Measurements from ENCODE around the gene SALL4.
A peak's percentile ranks its signal among the peaks of the same experiment; 100 is the strongest.
"Not testable (repeated sequence)": the region's sequence is repeated elsewhere in the genome, so short reads cannot be mapped to it uniquely, and the experiment has no call there.

SALL4 gene

GRCh38 chr20:51745804-51746203 lies 56.5 kb downstream of the SALL4 start:
- DNase-seq: no peak

GRCh38 chr20:51740838-51741237 lies 61.5 kb downstream of the SALL4 start:
- H3K27ac ChIP-seq (ENCODE audit: low read length, poor library complexity, severe bottlenecking): no peak overlapping the region
- no peak overlapping the region for H2BK5ac ChIP-seq (ENCODE audit: low read depth, low read length, poor library complexity, severe bottlenecking)
- H3K9ac ChIP-seq (ENCODE audit: low read length): no peak overlapping the region
- H2BK12ac ChIP-seq (ENCODE audit: low read length in 2 of 2): peak overlapping the region in 1 of 2 experiments; percentile 1
- H2BK120ac ChIP-seq (ENCODE audit: low read depth, low read length): no peak overlapping the region
- no peak overlapping the region for H2BK15ac ChIP-seq (ENCODE audit: low read depth, poor library complexity, severe bottlenecking)
- H3K23ac ChIP-seq (ENCODE audit: low read length in 2 of 2): no peak overlapping the region
- no peak overlapping the region for H3K4ac ChIP-seq (ENCODE audit: low read depth in 1 of 2, low read length in 2 of 2)
- no peak overlapping the region for H2AK5ac ChIP-seq (ENCODE audit: low read length, severe bottlenecking)
- H3K4me2 ChIP-seq (ENCODE audit: low read length, poor library complexity, severe bottlenecking): no peak overlapping the region
- no peak overlapping the region for H3K4me3 ChIP-seq (ENCODE audit: insufficient read depth in 1 of 2, low read depth in 1 of 2, low read length in 2 of 2)
- H3K27me3 ChIP-seq (ENCODE audit: control insufficient read depth in 1 of 2, insufficient read depth in 1 of 2, low read length in 2 of 2): no peaks in the 10 kb centered on the region
- no peak overlapping the region for H3K14ac ChIP-seq (ENCODE audit: low read length in 2 of 2)
- H4K91ac ChIP-seq (ENCODE audit: low read length): no peak overlapping the region
- H3K18ac ChIP-seq (ENCODE audit: low read depth in 1 of 2, low read length in 2 of 2): no peak overlapping the region
- H3K79me1 ChIP-seq (replicated peaks; ENCODE audit: low read length, poor library complexity, severe bottlenecking): peaks cover 24% of the 10 kb centered on the region
- no peak overlapping the region for H4K8ac ChIP-seq (ENCODE audit: low read length)
- H2AFZ ChIP-seq (ENCODE audit: low read depth, low read length): no peak overlapping the region
- 89% methylated on average over 2 of the region's 3 CpGs for WGBS
- no peak for DNase-seq
- H3K9me3 ChIP-seq (ENCODE audit: control insufficient read depth, low read length): no peaks in the 10 kb centered on the region
- H3K36me3 ChIP-seq (ENCODE audit: control insufficient read depth in 1 of 2, insufficient read depth in 2 of 2, low read depth in 1 of 2, low read length in 2 of 2): no peaks in the 10 kb centered on the region
- peaks cover 13% of the 10 kb centered on the region for H3K4me1 ChIP-seq (ENCODE audit: control insufficient read depth, insufficient read depth, low read depth, low read length)

More at GRCh38 chr20:51745804-51746203, 56.5 kb downstream of the SALL4 start:
- peaks cover 20% of the 10 kb centered on the region for H3K79me1 ChIP-seq (replicated peaks; ENCODE audit: low read length, poor library complexity, severe bottlenecking)
- H4K8ac ChIP-seq (ENCODE audit: low read length): no peak overlapping the region
- H2BK12ac ChIP-seq (ENCODE audit: low read length in 2 of 2): no peak overlapping the region
- H2AFZ ChIP-seq (ENCODE audit: low read depth, low read length): no peak overlapping the region
- peaks cover 23% of the 10 kb centered on the region for H3K4me1 ChIP-seq (ENCODE audit: control insufficient read depth, insufficient read depth, low read depth, low read length)
- H3K27ac ChIP-seq (ENCODE audit: low read length, poor library complexity, severe bottlenecking): no peak overlapping the region
- H3K9me3 ChIP-seq (ENCODE audit: control insufficient read depth, low read length): no peaks in the 10 kb centered on the region
- no peak overlapping the region for H2BK15ac ChIP-seq (ENCODE audit: low read depth, poor library complexity, severe bottlenecking)
- H3K4me3 ChIP-seq (ENCODE audit: insufficient read depth in 1 of 2, low read depth in 1 of 2, low read length in 2 of 2): no peak overlapping the region
- H3K23ac ChIP-seq (ENCODE audit: low read length in 2 of 2): no peak overlapping the region
- H2AK5ac ChIP-seq (ENCODE audit: low read length, severe bottlenecking): no peak overlapping the region
- no peak overlapping the region for H2BK120ac ChIP-seq (ENCODE audit: low read depth, low read length)
- no peak overlapping the region for H3K4me2 ChIP-seq (ENCODE audit: low read length, poor library complexity, severe bottlenecking)
- H3K27me3 ChIP-seq (ENCODE audit: control insufficient read depth in 1 of 2, insufficient read depth in 1 of 2, low read length in 2 of 2): no peaks in the 10 kb centered on the region
- no peak overlapping the region for H3K4ac ChIP-seq (ENCODE audit: low read depth in 1 of 2, low read length in 2 of 2)
- no peak overlapping the region for H3K14ac ChIP-seq (ENCODE audit: low read length in 2 of 2)
- no peak overlapping the region for H3K18ac ChIP-seq (ENCODE audit: low read depth in 1 of 2, low read length in 2 of 2)
- no peak overlapping the region for H3K9ac ChIP-seq (ENCODE audit: low read length)
- no peak overlapping the region for H2BK5ac ChIP-seq (ENCODE audit: low read depth, low read length, poor library complexity, severe bottlenecking)
- 100% methylated on average over 2 of the region's 3 CpGs for WGBS
- no peaks in the 10 kb centered on the region for H3K36me3 ChIP-seq (ENCODE audit: control insufficient read depth in 1 of 2, insufficient read depth in 2 of 2, low read depth in 1 of 2, low read length in 2 of 2)
- no peak overlapping the region for H4K91ac ChIP-seq (ENCODE audit: low read length)

- 92% methylated on average over 5 of the region's 7 CpGs for WGBS
- not testable (repeated sequence) for H3K4me2 ChIP-seq (ENCODE audit: low read length, poor library complexity, severe bottlenecking); H3K36me3 ChIP-seq (ENCODE audit: control insufficient read depth in 1 of 2, insufficient read depth in 2 of 2, low read depth in 1 of 2, low read length in 2 of 2); H2BK120ac ChIP-seq (ENCODE audit: low read depth, low read length); H2AK5ac ChIP-seq (ENCODE audit: low read length, severe bottlenecking); H3K27ac ChIP-seq (ENCODE audit: low read length, poor library complexity, severe bottlenecking); H3K14ac ChIP-seq (ENCODE audit: low read length in 2 of 2); H2BK5ac ChIP-seq (ENCODE audit: low read depth, low read length, poor library complexity, severe bottlenecking); H3K9me3 ChIP-seq (ENCODE audit: control insufficient read depth, low read length); H3K4ac ChIP-seq (ENCODE audit: low read depth in 1 of 2, low read length in 2 of 2); H3K4me3 ChIP-seq (ENCODE audit: insufficient read depth in 1 of 2, low read depth in 1 of 2, low read length in 2 of 2); H3K23ac ChIP-seq (ENCODE audit: low read length in 2 of 2); H3K27me3 ChIP-seq (ENCODE audit: control insufficient read depth in 1 of 2, insufficient read depth in 1 of 2, low read length in 2 of 2); H3K18ac ChIP-seq (ENCODE audit: low read depth in 1 of 2, low read length in 2 of 2); H2BK15ac ChIP-seq (ENCODE audit: low read depth, poor library complexity, severe bottlenecking); H4K91ac ChIP-seq (ENCODE audit: low read length); DNase-seq; H2AFZ ChIP-seq (ENCODE audit: low read depth, low read length); H3K9ac ChIP-seq (ENCODE audit: low read length); H4K8ac ChIP-seq (ENCODE audit: low read length); H2BK12ac ChIP-seq (ENCODE audit: low read length in 2 of 2)
- Histone ChIP-seq H3K4me1 (ENCODE audit: control insufficient read depth, insufficient read depth, low read depth, low read length) (peaks cover 13% of the 10 kb centered on the region), H3K79me1 (replicated peaks; ENCODE audit: low read length, poor library complexity, severe bottlenecking) (peaks cover 24% of the 10 kb centered on the region)
These were observed 62.0 kb downstream of the SALL4 start for GRCh38 chr20:51740308-51740707.

- WGBS: 86% methylated on average over 3 of the region's 4 CpGs
- Histone ChIP-seq H2BK5ac (ENCODE audit: low read depth, low read length, poor library complexity, severe bottlenecking) (no peak overlapping the region), H2BK120ac (ENCODE audit: low read depth, low read length) (no peak overlapping the region), H3K4me2 (ENCODE audit: low read length, poor library complexity, severe bottlenecking) (no peak overlapping the region), H3K27ac (ENCODE audit: low read length, poor library complexity, severe bottlenecking) (no peak overlapping the region), H3K4me3 (ENCODE audit: insufficient read depth in 1 of 2, low read depth in 1 of 2, low read length in 2 of 2) (no peak overlapping the region), H2BK12ac (ENCODE audit: low read length in 2 of 2) (no peak overlapping the region), H3K23ac (ENCODE audit: low read length in 2 of 2) (no peak overlapping the region), H3K14ac (ENCODE audit: low read length in 2 of 2) (no peak overlapping the region), H4K91ac (ENCODE audit: low read length) (no peak overlapping the region), H3K4me1 (ENCODE audit: control insufficient read depth, insufficient read depth, low read depth, low read length) (peaks cover 11% of the 10 kb centered on the region), H3K4ac (ENCODE audit: low read depth in 1 of 2, low read length in 2 of 2) (no peak overlapping the region), H2AK5ac (ENCODE audit: low read length, severe bottlenecking) (no peak overlapping the region), H3K27me3 (ENCODE audit: control insufficient read depth in 1 of 2, insufficient read depth in 1 of 2, low read length in 2 of 2) (no peaks in the 10 kb centered on the region), H3K9me3 (ENCODE audit: control insufficient read depth, low read length) (no peaks in the 10 kb centered on the region), H3K79me1 (replicated peaks; ENCODE audit: low read length, poor library complexity, severe bottlenecking) (peaks cover 24% of the 10 kb centered on the region), H3K18ac (ENCODE audit: low read depth in 1 of 2, low read length in 2 of 2) (no peak overlapping the region), H3K36me3 (ENCODE audit: control insufficient read depth in 1 of 2, insufficient read depth in 2 of 2, low read depth in 1 of 2, low read length in 2 of 2) (no peaks in the 10 kb centered on the region), H2BK15ac (ENCODE audit: low read depth, poor library complexity, severe bottlenecking) (peak overlapping the region; percentile 33), H4K8ac (ENCODE audit: low read length) (no peak overlapping the region), H3K9ac (ENCODE audit: low read length) (no peak overlapping the region), H2AFZ (ENCODE audit: low read depth, low read length) (no peak overlapping the region)
- DNase-seq: no peak
These were observed 62.5 kb downstream of the SALL4 start for GRCh38 chr20:51739722-51740249.

Measured in mesenchymal stem cell (in vitro differentiated cells and primary cell).